Spinal cord (tissue), 10 donors: ENCODE data around the gene PARG. TPM values are rescaled to one million over a fixed set of nuclear protein-coding genes. Genes with fewer than 3 reads are reported as not detected.
"Not testable (repeated sequence)": the region's sequence is repeated elsewhere in the genome, so short reads cannot be mapped to it uniquely, and the experiment has no call there.

Experiments
- DNase-seq, 6 donors: peaks; one replicate each; pipeline versions ENCODE4 v3.0.0 to v3.0.0-alpha.2; 2013 to 2015; ENCODE audit warnings: low spot score in 6 of 6, low read depth in 4 of 6
- H3K27ac ChIP-seq: one replicate; pipeline ENCODE4 v1.5.1; 2013; ENCODE audit warnings: low read depth, low read length, control low read depth
- H3K27me3 ChIP-seq: one replicate; pipeline ENCODE4 v1.6.1; 2013; ENCODE audit warnings: low read length; ENCODE audit not compliant: control insufficient read depth, insufficient read depth
- H3K36me3 ChIP-seq: one replicate; pipeline ENCODE4 v1.6.1; 2013; ENCODE audit warnings: low read length; ENCODE audit not compliant: control insufficient read depth, insufficient read depth
- H3K4me1 ChIP-seq: one replicate; pipeline ENCODE4 v1.6.1; 2013; ENCODE audit warnings: low read length; ENCODE audit not compliant: control insufficient read depth, insufficient read depth
- H3K4me3 ChIP-seq: one replicate; pipeline ENCODE4 v1.5.1; 2013; ENCODE audit warnings: low read depth, low read length, control low read depth
- H3K9me3 ChIP-seq: one replicate; pipeline ENCODE4 v1.6.1; 2013; ENCODE audit warnings: low read length; ENCODE audit not compliant: control insufficient read depth, insufficient read depth
- WGBS: methylation state at CpG from one replicate; pipeline ENCODE4 v1.1.5; 2013; ENCODE audit warnings: missing lambda C conversion rate; ENCODE audit not compliant: insufficient coverage; 5-methylcytosine and 5-hydroxymethylcytosine counted together
- polyA plus RNA-seq, 2 donors: library from polyadenylated mRNA; unstranded; fragments of 120-200 nt; gene quantifications; one replicate each; pipeline ENCODE4 v1.2.1, GENCODE V29; 2013; ENCODE audit not compliant: insufficient read length in 2 of 2
- total RNA-seq, 2 donors: library from RNA; depleted of rRNA in 1 of 2; stranded (reverse); fragments of 120-200 nt in 1 of 2; fragments of >200 nt in 1 of 2; gene quantifications; one replicate each; pipeline versions ENCODE4 v1.2.3 to v1.2.4, GENCODE V29; 2013 to 2014
- donor health status: healthy.

The PARG gene
- total and polyA plus RNA-seq, 4 donors, result 27.4 to 69.5 (median 37.0) TPM

- H3K9me3 ChIP-seq, H3K4me3 ChIP-seq, DNase-seq, H3K4me1 ChIP-seq, H3K27ac ChIP-seq, H3K36me3 ChIP-seq, H3K27me3 ChIP-seq: not testable (repeated sequence)
- no CpG with 5 or more reads among the region's 2 CpGs for WGBS
Observed at GRCh38 chr10:49948737-49949136, 6.9 kb upstream of the PARG start.

- H3K27ac ChIP-seq, H3K4me3 ChIP-seq, DNase-seq, H3K36me3 ChIP-seq, H3K27me3 ChIP-seq, H3K9me3 ChIP-seq, H3K4me1 ChIP-seq: not testable (repeated sequence)
- no CpG with 5 or more reads among the region's 2 CpGs for WGBS
Observed at GRCh38 chr10:49948142-49948541, 6.3 kb upstream of the PARG start.

GRCh38 chr10:49943607-49944006, 1.8 kb upstream of the PARG start:
- not testable (repeated sequence) for H3K36me3 ChIP-seq, DNase-seq, H3K4me3 ChIP-seq, H3K27me3 ChIP-seq, H3K27ac ChIP-seq, H3K9me3 ChIP-seq, H3K4me1 ChIP-seq
- 100% methylated on average over 1 of the region's 2 CpGs for WGBS

GRCh38 chr10:49942339-49942705, 495 bp upstream of the PARG start:
- Histone ChIP-seq H3K4me3 (peak overlapping the region; percentile 61), H3K27ac (peak overlapping the region; percentile 47)
- H3K27me3 ChIP-seq, H3K36me3 ChIP-seq, H3K4me1 ChIP-seq, H3K9me3 ChIP-seq: not testable (repeated sequence)
- peak in 2 of 6 donors; percentile 3 to 9 for DNase-seq
- 0% methylated on average over 6 of the region's 12 CpGs for WGBS

- not testable (repeated sequence) for DNase-seq, H3K27ac ChIP-seq, H3K36me3 ChIP-seq, H3K4me3 ChIP-seq, H3K4me1 ChIP-seq, H3K27me3 ChIP-seq, H3K9me3 ChIP-seq
- no CpG with 5 or more reads among the region's 7 CpGs for WGBS
Observed at GRCh38 chr10:49931959-49932728, 9.7 kb downstream of the PARG start.

GRCh38 chr10:49931276-49931675, 10.6 kb downstream of the PARG start:
- not testable (repeated sequence) for H3K27me3 ChIP-seq, H3K9me3 ChIP-seq, H3K36me3 ChIP-seq, H3K4me1 ChIP-seq, H3K27ac ChIP-seq, DNase-seq, H3K4me3 ChIP-seq
- WGBS, result no CpG with 5 or more reads among the region's 5 CpGs

- not testable (repeated sequence) for H3K4me1 ChIP-seq, H3K4me3 ChIP-seq, H3K27ac ChIP-seq, H3K9me3 ChIP-seq, DNase-seq, H3K36me3 ChIP-seq, H3K27me3 ChIP-seq
- no CpG with 5 or more reads among the region's 4 CpGs for WGBS
Observed at GRCh38 chr10:49923572-49923971, 18.3 kb downstream of the PARG start.

- no CpG with 5 or more reads among the region's 4 CpGs for WGBS
- not testable (repeated sequence) for H3K36me3 ChIP-seq, H3K4me1 ChIP-seq, H3K27ac ChIP-seq, H3K27me3 ChIP-seq, H3K9me3 ChIP-seq, H3K4me3 ChIP-seq
- peak in 1 of 6 donors; percentile 6 for DNase-seq
Observed at GRCh38 chr10:49922041-49922440, 19.8 kb downstream of the PARG start.

- not testable (repeated sequence) for H3K9me3 ChIP-seq, H3K27ac ChIP-seq, H3K4me1 ChIP-seq, H3K36me3 ChIP-seq, H3K27me3 ChIP-seq, H3K4me3 ChIP-seq, DNase-seq
Observed at GRCh38 chr10:49917927-49918326, 23.9 kb downstream of the PARG start.

GRCh38 chr10:49916451-49916850, 25.4 kb downstream of the PARG start:
- DNase-seq, H3K9me3 ChIP-seq, H3K4me1 ChIP-seq, H3K4me3 ChIP-seq, H3K27ac ChIP-seq, H3K36me3 ChIP-seq, H3K27me3 ChIP-seq: not testable (repeated sequence)
